MM.1S (cell line): ENCODE results near the gene TTF1.

Experiments used
- DNase-seq: peaks from one replicate; pipeline ENCODE4 v3.0.0-alpha.2; 2015
- H2AFZ ChIP-seq: fragments of 300-600 bp; sonication (generic); 2 replicates; pipeline ENCODE4 v1.6.0; 2016; ENCODE audit warnings: antibody characterized with exemption, low read length
- H3F3A ChIP-seq: fragments of 300-600 bp; sonication (generic); 2 replicates; pipeline ENCODE4 v1.6.1; 2016; ENCODE audit warnings: mild to moderate bottlenecking, antibody characterized with exemption, low read length, moderate library complexity, mixed read lengths; ENCODE audit not compliant: insufficient read depth
- H3K27ac ChIP-seq: fragments of 300-600 bp; sonication (generic); 2 replicates; pipeline ENCODE4 v1.5.1; 2016; ENCODE audit warnings: mild to moderate bottlenecking, low read length
- H3K27me3 ChIP-seq: fragments of 300-600 bp; sonication (generic); replicated peaks from 2 replicates; pipeline ENCODE4 v1.6.0; 2016; ENCODE audit warnings: low read length; ENCODE audit not compliant: insufficient read depth
- H3K36me3 ChIP-seq: fragments of 300-600 bp; sonication (generic); replicated peaks from 2 replicates; pipeline ENCODE4 v1.6.1; 2016; ENCODE audit warnings: mild to moderate bottlenecking, low read length, mixed read lengths; ENCODE audit not compliant: insufficient read depth
- H3K4me1 ChIP-seq: fragments of 300-600 bp; sonication (generic); 2 replicates; pipeline ENCODE4 v1.6.1; 2016; ENCODE audit warnings: low read length, mixed read lengths
- H3K4me2 ChIP-seq: fragments of 300-600 bp; sonication (generic); 2 replicates; pipeline ENCODE4 v1.6.0; 2016; ENCODE audit warnings: low read depth, low read length
- H3K4me3 ChIP-seq: fragments of 300-600 bp; sonication (generic); 2 replicates; pipeline ENCODE4 v1.5.1; 2016; ENCODE audit warnings: low read length, mixed read lengths
- H3K79me2 ChIP-seq: fragments of 300-600 bp; sonication (generic); 2 replicates; pipeline ENCODE4 v1.6.1; 2016; ENCODE audit warnings: mixed run types, low read length, mixed read lengths
- H3K9ac ChIP-seq: fragments of 300-600 bp; sonication (generic); 2 replicates; pipeline ENCODE4 v1.6.1; 2016; ENCODE audit warnings: low read length, mixed read lengths
- H3K9me2 ChIP-seq: fragments of 300-600 bp; sonication (generic); replicated peaks from 2 replicates; pipeline ENCODE4 v1.6.1; 2016; ENCODE audit warnings: mild to moderate bottlenecking, low read length, mixed read lengths; ENCODE audit not compliant: insufficient read depth
- H3K9me3 ChIP-seq: fragments of 300-600 bp; sonication (generic); replicated peaks from 2 replicates; pipeline ENCODE4 v1.6.1; 2016; ENCODE audit warnings: mild to moderate bottlenecking, low read length, mixed read lengths; ENCODE audit not compliant: insufficient read depth
- H4K20me1 ChIP-seq: fragments of 300-600 bp; sonication (generic); 2 replicates; pipeline ENCODE4 v1.6.1; 2016; ENCODE audit warnings: mild to moderate bottlenecking, low read length, moderate library complexity, mixed read lengths; ENCODE audit not compliant: insufficient read depth
- CTCF ChIP-seq: fragments of 300-600 bp; sonication (generic); IDR thresholded peaks from 2 replicates; pipeline ENCODE4 v1.5.1; 2016; ENCODE audit warnings: antibody characterized with exemption, low read length, mixed read lengths
- EZH2 ChIP-seq: fragments of 300-600 bp; sonication (generic); optimal IDR thresholded peaks from 2 replicates; pipeline ENCODE3; 2017; ENCODE audit warnings: low read depth, mild to moderate bottlenecking, antibody characterized with exemption, low read length, mixed read lengths
- EZH2phosphoT487 ChIP-seq: fragments of 300-600 bp; sonication (generic); IDR thresholded peaks from 2 replicates; pipeline ENCODE4 v1.6.1; 2018; ENCODE audit warnings: antibody characterized with exemption, low read length

The TTF1 gene

GRCh38 chr9:132426639-132427414, 20.2 kb upstream of the TTF1 start:
- Histone ChIP-seq H4K20me1 (no peaks in the 10 kb centered on the region), H3K9me2 (no peaks in the 10 kb centered on the region), H3K27me3 (peaks cover 96% of the 10 kb centered on the region), H3K27ac (no peak overlapping the region), H3K4me3 (no peak overlapping the region), H3F3A (no peaks in the 10 kb centered on the region), H3K9ac (no peak overlapping the region), H2AFZ (no peak overlapping the region), H3K79me2 (no peaks in the 10 kb centered on the region), H3K4me2 (no peak overlapping the region), H3K9me3 (no peaks in the 10 kb centered on the region), H3K36me3 (no peaks in the 10 kb centered on the region), H3K4me1 (no peaks in the 10 kb centered on the region)
- no peak for DNase-seq
- no peak for TF ChIP-seq CTCF
- no peak for TF ChIP-seq EZH2
- no peak for TF ChIP-seq EZH2phosphoT487

GRCh38 chr9:132425675-132426062, 19.0 kb upstream of the TTF1 start:
- Histone ChIP-seq H3K27me3 (peaks cover 93% of the 10 kb centered on the region), H4K20me1 (no peaks in the 10 kb centered on the region), H3K4me2 (no peak overlapping the region), H2AFZ (no peak overlapping the region), H3K4me1 (no peaks in the 10 kb centered on the region), H3K9me3 (no peaks in the 10 kb centered on the region), H3K27ac (no peak overlapping the region), H3K79me2 (no peaks in the 10 kb centered on the region), H3K4me3 (no peak overlapping the region), H3K36me3 (no peaks in the 10 kb centered on the region), H3K9ac (no peak overlapping the region), H3F3A (no peaks in the 10 kb centered on the region), H3K9me2 (no peaks in the 10 kb centered on the region)
- no peak for DNase-seq
- TF ChIP-seq EZH2 (peak; percentile 82), CTCF (no peak), EZH2phosphoT487 (no peak; the same call in none of the 2 replicates)

- Histone ChIP-seq H3K4me3 (no peak overlapping the region), H3K27me3 (peaks cover 88% of the 10 kb centered on the region), H3K9me2 (no peaks in the 10 kb centered on the region), H2AFZ (no peak overlapping the region), H3K4me2 (no peak overlapping the region), H3K27ac (no peak overlapping the region), H3K9me3 (no peaks in the 10 kb centered on the region), H3K36me3 (no peaks in the 10 kb centered on the region), H3K9ac (no peak overlapping the region), H3K4me1 (no peaks in the 10 kb centered on the region), H4K20me1 (no peaks in the 10 kb centered on the region), H3K79me2 (no peaks in the 10 kb centered on the region), H3F3A (no peaks in the 10 kb centered on the region)
- no peak for DNase-seq
- TF ChIP-seq EZH2phosphoT487 = no peak; the same call in 1 of the 2 replicates
- no peak for TF ChIP-seq CTCF
- TF ChIP-seq EZH2 = no peak
These were observed 18.4 kb upstream of the TTF1 start for GRCh38 chr9:132424857-132425674.
